Measurements from ENCODE around the gene KBTBD12. TPM values are rescaled to one million over a fixed set of nuclear protein-coding genes. Genes with fewer than 3 reads are reported as not detected.
A peak's percentile ranks its signal among the peaks of the same experiment; 100 is the strongest.

Gene KBTBD12
- total RNA-seq, 2 donors from 2014 or later: not detected

DNA sequence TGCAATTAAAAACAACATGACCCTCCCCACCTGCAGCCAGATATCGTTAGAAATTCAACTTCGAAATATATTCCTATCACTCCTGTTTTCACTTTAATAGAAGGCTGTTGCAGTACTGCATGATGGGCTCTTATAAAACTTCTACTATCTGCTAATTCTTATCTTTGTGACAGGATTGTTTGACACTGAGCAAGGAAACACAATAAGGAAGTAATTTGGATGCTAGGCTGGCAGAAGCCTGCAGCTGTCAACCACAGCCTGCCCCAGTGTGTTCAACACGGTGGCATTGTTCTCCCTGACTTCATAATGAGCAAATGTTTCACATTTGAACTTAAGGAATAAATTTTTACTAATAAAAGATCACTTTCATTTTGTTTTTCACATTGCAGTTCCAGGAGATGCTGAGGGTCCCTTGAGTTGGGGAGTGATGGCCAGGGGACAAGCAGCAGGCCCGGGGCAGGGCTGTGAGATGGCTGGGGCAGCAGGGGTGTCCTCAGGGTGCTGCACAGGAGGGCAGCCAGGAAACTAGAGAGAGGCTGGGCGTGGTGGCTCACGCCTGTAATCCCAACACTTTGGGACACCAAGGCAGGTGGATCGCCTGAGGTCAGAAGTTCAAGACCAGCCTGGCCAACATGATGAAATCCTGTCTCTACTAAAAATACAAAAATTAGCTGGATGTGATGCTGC lies 72.4 kb downstream of the KBTBD12 start:
- H3K27ac Mint-ChIP-seq: no peak overlapping the region
- ATAC-seq (no peak), DNase-seq (ENCODE audit: low spot score in 2 of 2) (no peak)
- H3K9me3 Mint-ChIP-seq: no peaks in the 10 kb centered on the region
- no peaks in the 10 kb centered on the region for H3K36me3 Mint-ChIP-seq

DNA sequence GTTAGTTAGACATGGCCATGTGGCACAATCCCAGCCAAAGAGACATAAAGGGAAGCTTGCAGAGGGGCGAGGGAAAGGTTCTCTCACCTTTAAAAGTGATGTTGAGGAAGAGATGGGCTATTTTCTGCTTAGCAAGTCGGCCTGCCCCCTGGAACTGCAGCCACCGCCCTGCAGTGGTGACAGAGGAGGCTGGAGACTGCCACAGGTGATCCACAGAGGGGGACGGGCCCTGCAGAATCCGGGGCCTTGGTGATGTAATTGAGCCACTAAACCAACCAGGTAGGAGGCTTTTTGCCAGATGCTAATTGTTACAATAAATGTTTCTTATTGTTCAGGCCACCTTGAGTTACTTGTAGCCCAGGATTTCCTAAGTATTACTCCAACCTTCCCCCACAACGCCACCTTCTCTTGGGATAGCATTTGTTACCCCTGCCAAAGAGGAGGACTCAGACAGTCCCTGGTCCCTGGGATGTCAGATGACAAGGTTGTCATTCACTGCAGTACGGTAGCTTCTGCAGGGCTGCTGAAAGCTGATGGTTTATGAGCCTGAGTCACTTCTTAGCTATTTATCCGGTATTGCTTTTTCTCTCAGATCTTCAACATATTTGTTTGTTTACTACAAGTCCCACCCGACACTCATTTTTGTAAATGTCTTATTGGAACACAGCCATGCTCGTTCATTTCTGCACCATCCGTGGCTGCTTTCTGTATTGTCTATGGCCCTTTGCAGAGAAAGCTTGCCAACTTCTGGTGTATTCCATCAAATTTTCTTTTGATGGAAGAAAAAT lies 73.9 kb downstream of the KBTBD12 start:
- peak overlapping the region in 1 of 2 donors; percentile 14 for H3K27ac Mint-ChIP-seq
- DNase-seq (ENCODE audit: low spot score in 2 of 2) (no peak), ATAC-seq (no peak)
- no peaks in the 10 kb centered on the region for H3K9me3 Mint-ChIP-seq
- no peaks in the 10 kb centered on the region for H3K36me3 Mint-ChIP-seq

DNA sequence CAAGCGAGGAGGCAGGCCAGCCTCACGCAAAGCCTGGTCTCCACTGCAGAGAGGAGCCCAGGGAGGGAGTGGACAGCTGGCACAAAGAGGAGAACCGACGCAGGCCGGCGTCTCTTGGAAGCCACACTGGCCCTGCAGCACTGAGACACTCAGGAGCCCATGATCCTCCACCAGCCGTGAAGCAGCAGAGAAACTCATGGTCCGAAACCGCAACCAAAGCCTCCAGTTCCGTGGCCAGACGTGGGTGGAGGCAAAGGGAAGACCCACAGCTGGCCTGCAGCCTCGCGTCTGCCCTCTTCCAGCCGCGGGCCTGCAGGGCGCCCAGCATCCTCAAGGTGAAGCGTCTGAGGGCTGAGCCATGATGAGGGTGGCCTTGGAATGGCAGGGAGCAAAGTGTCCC lies 75.0 kb downstream of the KBTBD12 start:
- ATAC-seq (no peak), DNase-seq (ENCODE audit: low spot score in 2 of 2) (no peak)
- H3K36me3 Mint-ChIP-seq: no peaks in the 10 kb centered on the region

DNA sequence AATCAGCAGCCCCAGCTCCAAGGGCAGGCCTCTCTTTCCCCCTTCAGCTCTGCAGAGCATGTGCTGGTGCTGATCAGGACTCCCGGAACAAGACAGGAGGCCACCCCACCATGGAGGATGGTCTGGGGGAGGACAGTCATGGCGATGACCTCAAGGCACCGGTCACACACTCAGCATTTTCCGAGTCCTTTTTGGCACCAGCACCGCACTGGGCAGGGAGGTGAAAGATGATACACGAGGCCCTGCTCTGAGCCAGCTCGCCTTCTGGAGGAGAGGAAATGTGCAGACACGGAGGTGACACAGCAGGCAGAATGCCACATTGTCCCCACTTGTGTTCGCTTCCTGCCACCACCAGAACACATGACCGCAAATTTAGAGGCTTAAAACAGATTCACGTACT lies 75.4 kb downstream of the KBTBD12 start:
- DNase-seq (ENCODE audit: low spot score in 2 of 2): no peak
- Mint-ChIP-seq H3K36me3 (no peaks in the 10 kb centered on the region), H3K9me3 (no peaks in the 10 kb centered on the region), H3K27ac (no peak overlapping the region)
- ATAC-seq: no peak

More for the DNA sequence above, 75.0 kb downstream of the KBTBD12 start:
- H3K27ac Mint-ChIP-seq: no peak overlapping the region
- H3K9me3 Mint-ChIP-seq: no peaks in the 10 kb centered on the region

DNA sequence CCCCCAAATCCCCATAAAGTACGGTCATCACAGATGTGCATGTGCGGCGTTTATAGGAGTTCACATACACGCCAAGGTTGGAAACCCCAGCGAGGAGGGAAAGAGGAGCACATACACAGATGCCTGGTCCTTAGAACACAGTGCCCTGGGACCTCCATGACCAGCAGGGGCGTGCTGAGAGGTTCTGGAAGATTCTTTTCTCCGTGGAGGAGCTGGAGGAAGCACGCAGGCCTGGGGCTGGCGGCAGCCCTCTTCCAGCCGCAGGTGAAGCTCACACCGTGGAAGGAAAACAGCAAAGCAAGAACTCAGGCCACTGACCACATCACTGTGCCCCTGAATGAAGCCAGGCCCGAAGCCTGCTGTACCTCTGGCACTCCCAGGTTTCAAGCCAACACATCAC lies 76.2 kb downstream of the KBTBD12 start:
- ATAC-seq: no peak
- Mint-ChIP-seq H3K27ac (no peak overlapping the region), H3K36me3 (no peaks in the 10 kb centered on the region)

DNA sequence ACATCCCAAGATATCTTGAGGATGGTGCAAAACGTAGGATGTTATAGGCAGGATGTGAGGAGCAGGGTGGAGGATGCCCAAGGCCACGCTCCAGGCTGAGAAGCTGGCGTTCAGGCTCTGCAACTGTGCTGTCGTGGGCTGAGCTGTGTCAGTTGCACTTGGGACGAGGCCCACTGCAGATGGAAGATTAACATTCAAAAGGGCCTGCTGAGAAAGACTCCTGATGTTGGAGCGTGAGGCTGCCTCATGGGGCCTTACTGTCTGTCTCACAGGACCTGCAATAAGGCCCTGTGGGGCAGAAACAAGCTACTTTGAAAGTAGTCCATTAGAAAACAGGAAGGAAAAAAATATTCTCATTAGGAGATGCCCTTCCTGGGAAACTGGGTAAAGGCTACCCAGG lies 76.6 kb downstream of the KBTBD12 start:
- no peak overlapping the region for H3K27ac Mint-ChIP-seq
- DNase-seq (ENCODE audit: low spot score in 2 of 2) (no peak), ATAC-seq (no peak)
- no peaks in the 10 kb centered on the region for H3K36me3 Mint-ChIP-seq
- no peaks in the 10 kb centered on the region for H3K9me3 Mint-ChIP-seq

More for the DNA sequence above, 76.2 kb downstream of the KBTBD12 start:
- H3K9me3 Mint-ChIP-seq: no peaks in the 10 kb centered on the region
- no peak for DNase-seq (ENCODE audit: low spot score in 2 of 2)

DNA sequence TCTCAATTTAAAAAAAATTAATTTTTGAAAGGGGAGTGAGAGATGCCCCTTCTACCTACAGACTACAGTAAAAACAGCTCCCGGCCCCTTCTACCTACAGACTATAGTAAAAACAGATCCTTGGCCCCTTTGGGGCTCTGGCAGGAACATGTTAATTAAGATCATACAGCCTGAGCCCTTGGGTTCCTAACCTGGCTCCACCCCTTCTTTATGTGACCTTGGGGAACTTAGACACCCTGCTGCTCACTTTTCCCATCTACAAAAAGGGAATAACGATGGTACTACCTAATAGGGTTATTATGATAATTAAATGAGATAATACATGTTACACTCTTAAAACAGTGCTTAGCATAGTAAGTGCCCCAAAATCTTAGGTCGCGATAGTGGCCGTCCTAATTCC lies 77.1 kb downstream of the KBTBD12 start:
- no peak for DNase-seq (ENCODE audit: low spot score in 2 of 2)
- H3K36me3 Mint-ChIP-seq: no peaks in the 10 kb centered on the region
- no peak for ATAC-seq
- H3K27ac Mint-ChIP-seq: no peak overlapping the region
- H3K9me3 Mint-ChIP-seq: no peaks in the 10 kb centered on the region

DNA sequence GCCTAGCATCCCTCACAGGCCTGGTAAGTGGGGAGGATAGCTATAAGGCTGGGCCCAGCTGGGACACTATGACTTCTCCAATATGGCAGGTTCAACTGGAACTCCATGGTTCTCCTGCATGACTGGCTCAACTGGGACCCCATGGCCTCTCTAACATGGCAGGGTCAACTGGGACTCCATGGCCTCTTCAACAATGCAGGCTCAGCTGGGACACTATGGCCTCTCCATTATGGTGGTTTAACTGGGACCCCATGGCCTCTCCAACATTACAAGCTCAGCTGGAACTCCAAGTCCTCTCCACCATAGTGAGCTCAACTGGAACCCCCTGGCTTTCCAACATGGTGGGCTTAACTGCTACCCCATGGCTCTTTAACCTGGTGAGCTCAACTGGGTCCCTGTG lies 79.0 kb downstream of the KBTBD12 start:
- ATAC-seq: no peak
- Mint-ChIP-seq H3K27ac (no peak overlapping the region), H3K9me3 (no peaks in the 10 kb centered on the region), H3K36me3 (no peaks in the 10 kb centered on the region)
- DNase-seq (ENCODE audit: low spot score in 2 of 2): no peak

DNA sequence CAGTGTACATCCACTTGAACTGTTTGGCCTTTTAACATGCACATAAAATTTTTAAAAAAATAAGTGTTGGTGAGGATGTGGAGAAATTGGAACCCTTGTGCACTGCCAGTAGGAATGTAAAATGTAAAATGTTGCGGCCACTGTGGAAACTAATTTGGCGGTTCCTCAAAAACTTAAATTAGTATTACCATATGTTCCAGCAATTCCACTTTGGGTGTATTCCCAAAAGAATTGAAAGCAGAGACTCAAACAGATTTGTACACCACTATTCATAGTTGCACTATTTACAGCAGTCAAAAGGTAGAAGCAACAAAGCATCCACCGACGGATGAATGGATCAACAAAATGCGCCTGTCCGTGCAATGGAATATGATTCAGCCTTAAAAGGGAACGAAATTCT lies 82.0 kb downstream of the KBTBD12 start:
- H3K36me3 Mint-ChIP-seq: no peaks in the 10 kb centered on the region
- no peaks in the 10 kb centered on the region for H3K9me3 Mint-ChIP-seq
- ATAC-seq (no peak), DNase-seq (ENCODE audit: low spot score in 2 of 2) (no peak)
- H3K27ac Mint-ChIP-seq: no peak overlapping the region

DNA sequence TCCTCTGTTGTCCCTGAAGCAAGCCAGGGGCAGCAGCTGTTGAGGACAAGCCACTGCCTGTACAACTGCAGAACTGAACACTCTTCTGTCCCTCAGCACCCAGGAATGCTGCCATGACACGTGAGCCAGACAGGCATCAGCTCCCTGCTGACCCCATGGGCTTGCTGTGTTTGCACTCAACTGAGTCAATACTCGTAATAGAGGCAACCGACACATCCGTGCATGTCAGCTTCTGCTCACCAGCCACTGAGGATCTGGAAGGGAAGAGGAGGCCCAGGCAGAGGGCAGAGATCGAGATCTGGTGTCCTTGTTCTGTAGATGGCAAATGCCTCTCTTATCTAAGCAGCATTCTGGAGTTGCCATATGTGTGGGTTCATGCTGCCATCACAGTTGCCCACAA lies 82.9 kb downstream of the KBTBD12 start:
- Mint-ChIP-seq H3K36me3 (no peaks in the 10 kb centered on the region), H3K27ac (no peak overlapping the region), H3K9me3 (no peaks in the 10 kb centered on the region)
- ATAC-seq (no peak), DNase-seq (ENCODE audit: low spot score in 2 of 2) (no peak)

DNA sequence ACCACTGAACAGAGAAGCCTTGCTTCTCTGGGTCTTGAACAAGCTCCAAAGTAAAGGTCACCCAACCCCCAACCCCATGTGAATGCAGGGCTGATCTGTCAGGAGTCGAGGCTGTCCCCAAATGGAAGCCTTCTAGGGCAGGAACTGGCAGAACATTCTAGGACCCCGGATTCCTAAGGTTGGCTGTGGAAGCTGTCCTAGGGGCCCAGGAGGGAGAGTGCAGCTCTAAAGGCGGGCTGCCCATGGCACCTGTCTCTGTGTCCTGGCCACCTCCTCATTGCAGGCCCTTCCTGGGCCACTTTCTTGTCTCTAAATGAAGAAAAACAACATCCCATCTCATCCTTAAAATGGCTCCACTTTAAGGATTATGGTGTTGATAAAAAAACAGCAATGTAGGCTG lies 83.6 kb downstream of the KBTBD12 start:
- H3K36me3 Mint-ChIP-seq: no peaks in the 10 kb centered on the region
- DNase-seq (ENCODE audit: low spot score in 2 of 2) (no peak), ATAC-seq (no peak)
- H3K27ac Mint-ChIP-seq: no peak overlapping the region
- H3K9me3 Mint-ChIP-seq: no peaks in the 10 kb centered on the region

DNA sequence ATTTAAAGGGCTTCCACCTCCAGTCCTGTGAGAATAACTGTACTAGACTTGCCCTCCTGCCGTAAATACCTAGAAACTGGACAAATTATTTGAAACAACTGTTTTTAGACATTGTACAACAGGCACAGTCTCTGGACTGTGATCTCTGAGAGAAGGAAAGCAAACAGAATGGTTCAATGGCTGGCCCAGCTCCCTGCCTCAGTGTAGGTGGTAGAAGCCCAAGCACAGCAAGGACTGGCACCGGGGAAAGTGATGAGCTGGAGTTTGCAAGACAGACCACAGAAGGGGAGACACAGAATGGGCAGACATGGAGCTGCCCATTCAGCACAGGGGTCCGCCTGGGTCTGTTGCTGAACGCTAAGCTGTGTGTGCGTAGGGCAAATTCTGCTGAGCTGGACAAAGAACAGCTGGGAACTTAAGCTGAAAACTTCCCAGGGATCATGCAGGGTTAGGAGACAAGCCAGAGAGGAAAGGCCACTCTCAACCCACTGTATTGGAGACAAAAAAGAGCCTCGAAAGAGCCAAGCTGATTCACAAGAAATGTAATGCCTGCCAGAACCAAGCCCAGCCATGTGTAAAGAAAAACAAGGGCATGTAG lies 84.6 kb downstream of the KBTBD12 start:
- H3K9me3 Mint-ChIP-seq: no peaks in the 10 kb centered on the region
- DNase-seq (ENCODE audit: low spot score in 2 of 2): no peak
- peak overlapping the region in 1 of 2 donors; percentile 33 for H3K27ac Mint-ChIP-seq
- ATAC-seq: no peak
- H3K36me3 Mint-ChIP-seq: no peaks in the 10 kb centered on the region

DNA sequence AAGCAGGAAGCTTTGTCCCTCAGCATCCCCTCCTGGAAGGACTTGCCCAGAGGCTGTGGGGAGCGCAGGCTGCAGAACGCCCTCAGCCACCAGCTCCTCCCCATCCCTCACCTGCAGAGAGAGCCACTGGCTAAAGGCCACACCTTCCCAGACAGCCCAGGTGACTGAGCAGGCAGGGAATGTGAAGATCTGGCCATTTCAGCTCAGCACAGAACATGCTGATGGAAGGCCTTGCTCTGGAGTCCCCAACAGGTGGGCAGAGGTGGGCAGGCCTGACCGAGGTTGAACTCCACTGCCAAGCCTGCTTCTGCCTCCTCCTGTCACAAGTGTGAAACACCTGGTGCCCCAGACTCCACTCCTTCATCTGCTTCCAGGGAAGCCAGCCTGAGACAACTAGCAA lies 86.5 kb downstream of the KBTBD12 start:
- no peaks in the 10 kb centered on the region for H3K9me3 Mint-ChIP-seq
- no peak for DNase-seq (ENCODE audit: low spot score in 2 of 2)
- H3K27ac Mint-ChIP-seq: no peak overlapping the region
- ATAC-seq: no peak
- no peaks in the 10 kb centered on the region for H3K36me3 Mint-ChIP-seq

DNA sequence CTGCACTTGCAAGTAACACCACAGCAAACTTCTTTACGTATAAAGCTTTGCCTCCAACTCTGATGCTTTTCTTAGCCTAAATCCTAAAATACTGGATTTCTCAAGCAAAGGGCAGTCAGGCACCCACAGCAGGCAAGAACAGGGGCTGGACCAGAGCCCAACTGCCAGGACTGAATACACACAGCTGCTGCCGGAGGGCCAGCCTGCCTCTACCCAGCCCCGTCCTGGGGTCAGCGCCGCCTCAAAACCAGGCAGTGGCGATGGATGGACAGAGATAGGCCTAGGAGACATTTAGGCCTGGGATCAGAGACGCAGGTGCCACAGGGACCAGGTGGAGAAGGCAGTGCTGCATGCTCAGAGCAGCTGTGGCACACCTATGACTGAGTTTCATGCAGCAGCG lies 89.6 kb downstream of the KBTBD12 start:
- H3K36me3 Mint-ChIP-seq: no peaks in the 10 kb centered on the region
- H3K27ac Mint-ChIP-seq: no peak overlapping the region
- DNase-seq (ENCODE audit: low spot score in 2 of 2) (no peak), ATAC-seq (no peak)
- no peaks in the 10 kb centered on the region for H3K9me3 Mint-ChIP-seq

DNA sequence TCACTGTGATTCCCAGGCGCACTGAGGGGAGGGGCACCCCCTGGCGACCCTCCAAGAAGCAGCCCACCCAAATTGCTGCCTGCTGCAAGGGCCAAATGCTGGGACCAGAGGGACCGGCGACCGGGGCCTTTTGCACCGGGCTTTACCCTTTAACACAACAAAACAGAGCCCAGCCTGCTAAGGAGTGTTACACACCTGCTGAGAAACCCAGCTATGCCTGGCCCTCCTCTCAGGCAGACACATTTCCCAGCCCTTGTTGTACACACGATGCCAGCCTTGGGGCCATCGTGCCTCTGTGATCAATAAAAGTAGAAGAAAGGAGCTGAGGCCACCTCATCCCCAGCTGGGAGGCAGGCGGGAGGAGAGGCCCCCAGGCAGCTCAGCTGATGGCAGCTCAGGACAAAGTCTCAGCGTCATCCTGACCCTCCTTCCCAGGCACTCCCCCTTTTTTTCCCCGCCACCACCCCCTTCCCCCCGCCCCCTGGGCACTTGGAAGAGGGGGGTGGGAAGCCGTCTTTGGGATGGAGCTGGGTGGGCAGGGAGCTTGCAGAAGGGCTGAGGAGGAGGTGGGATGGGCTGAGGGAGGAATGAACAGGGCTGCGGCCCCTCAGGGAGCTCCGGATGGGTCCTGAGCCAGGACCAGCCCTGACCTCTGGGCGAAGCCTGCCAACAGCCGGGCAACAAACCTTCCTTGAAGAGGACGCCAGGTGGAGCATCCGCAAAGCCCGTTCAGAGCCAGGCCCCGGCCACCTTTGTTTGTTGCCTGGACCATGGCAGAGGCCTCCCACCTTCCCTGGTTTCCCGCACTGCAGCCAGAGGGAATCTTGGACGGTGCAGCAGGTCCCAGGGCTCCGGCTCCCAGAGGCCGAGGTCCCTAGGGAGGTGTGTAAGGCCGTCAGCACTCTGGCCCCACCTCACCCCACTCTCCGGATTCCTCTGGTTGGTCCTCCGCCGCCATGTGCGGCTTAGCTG lies 91.3 kb downstream of the KBTBD12 start:
- H3K27ac Mint-ChIP-seq: peak overlapping the region in 1 of 2 donors; percentile 29
- no peaks in the 10 kb centered on the region for H3K9me3 Mint-ChIP-seq
- ATAC-seq (no peak), DNase-seq (ENCODE audit: low spot score in 2 of 2) (no peak)
- no peaks in the 10 kb centered on the region for H3K36me3 Mint-ChIP-seq

DNA sequence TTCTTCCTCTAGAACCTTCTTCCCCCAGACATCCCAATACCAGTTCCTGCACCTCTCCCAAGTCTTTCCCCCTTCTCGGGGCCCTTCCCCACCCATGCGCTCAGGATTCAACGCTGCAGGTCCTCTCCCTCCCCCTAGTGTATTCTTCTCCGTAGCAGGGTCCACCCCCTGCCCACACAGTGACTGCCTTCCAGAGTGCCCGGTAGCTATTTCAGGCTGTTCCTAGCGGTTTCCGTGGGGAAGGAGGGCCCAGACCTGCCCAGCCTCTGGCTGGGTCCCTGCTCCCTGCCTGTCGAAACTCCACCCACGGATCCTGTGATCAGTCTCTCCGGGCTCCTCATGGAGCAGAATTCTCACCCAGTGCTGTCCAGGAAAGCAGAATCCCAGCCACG lies 92.0 kb downstream of the KBTBD12 start:
- DNase-seq (ENCODE audit: low spot score in 2 of 2) (no peak), ATAC-seq (no peak)
- Mint-ChIP-seq H3K9me3 (no peaks in the 10 kb centered on the region), H3K27ac (no peak overlapping the region), H3K36me3 (no peaks in the 10 kb centered on the region)
